Liver (tissue), 9 donors: ENCODE data around the gene RAB13. TPM values are rescaled to one million over a fixed set of nuclear protein-coding genes. Genes with fewer than 3 reads are reported as not detected.

Experiments used
- DNase-seq: peaks from one replicate; pipeline ENCODE4 v3.0.0-alpha.2; 2017; ENCODE audit warnings: low spot score
- H3K27ac ChIP-seq, 2 donors: one replicate each; pipeline ENCODE4 v1.7.0; 2013; ENCODE audit warnings: inconsistent platforms in 2 of 2, low read length in 2 of 2, control low read depth in 1 of 2, low read depth in 1 of 2, mild to moderate bottlenecking in 1 of 2
- H3K27me3 ChIP-seq, 4 donors: one replicate each; pipeline versions ENCODE4 v1.6.1 to v1.7.0; 2013; ENCODE audit warnings: low read length in 3 of 4, inconsistent platforms in 1 of 4, mild to moderate bottlenecking in 1 of 4, moderate library complexity in 1 of 4; ENCODE audit not compliant: control insufficient read depth in 4 of 4, insufficient read depth in 4 of 4
- H3K36me3 ChIP-seq, 4 donors: one replicate each; pipeline versions ENCODE4 v1.6.1 to v1.7.0; 2013; ENCODE audit warnings: low read length in 3 of 4, mild to moderate bottlenecking in 3 of 4, low read depth in 1 of 4, moderate library complexity in 1 of 4; ENCODE audit not compliant: control insufficient read depth in 4 of 4, insufficient read depth in 3 of 4
- H3K4me1 ChIP-seq, 4 donors: one replicate each; pipeline versions ENCODE4 v1.6.1 to v1.7.0; 2013; ENCODE audit warnings: low read length in 3 of 4, mild to moderate bottlenecking in 3 of 4, moderate library complexity in 1 of 4; ENCODE audit not compliant: control insufficient read depth in 4 of 4, insufficient read depth in 4 of 4
- H3K4me3 ChIP-seq, 3 donors: one replicate each; pipeline versions ENCODE4 v1.6.1 to v1.7.0; 2013; ENCODE audit warnings: low read length in 3 of 3, control low read depth in 1 of 3, low read depth in 1 of 3, mild to moderate bottlenecking in 1 of 3
- H3K9ac ChIP-seq, 2 donors: one replicate each; pipeline ENCODE4 v1.7.0; 2013; ENCODE audit warnings: low read length in 2 of 2, mild to moderate bottlenecking in 2 of 2, moderate library complexity in 2 of 2, control low read depth in 1 of 2, low read depth in 1 of 2
- H3K9me3 ChIP-seq, 4 donors: one replicate each; pipeline versions ENCODE4 v1.6.1 to v1.7.0; 2013; ENCODE audit warnings: low read length in 3 of 4; ENCODE audit not compliant: control insufficient read depth in 4 of 4
- EGR1 ChIP-seq, 2 donors: IDR thresholded peaks; 2 replicates each; pipeline ENCODE4 v1.6.1; 2016 to 2018; ENCODE audit warnings: antibody characterized with exemption in 2 of 2, low read depth in 2 of 2
- FOXA2 ChIP-seq: IDR thresholded peaks from 2 replicates; pipeline ENCODE4 v1.6.1; 2016; ENCODE audit warnings: antibody characterized with exemption
- GABPA ChIP-seq, 2 donors: IDR thresholded peaks in 1 of 2; conservative IDR thresholded peaks in 1 of 2; 2 replicates each; pipeline ENCODE4 v1.6.1; 2016; ENCODE audit warnings: antibody characterized with exemption in 2 of 2, mild to moderate bottlenecking in 1 of 2, moderate library complexity in 1 of 2
- HNF4A ChIP-seq, 2 donors: conservative IDR thresholded peaks; 2 replicates each; pipeline ENCODE4 v1.6.1; 2016; ENCODE audit warnings: antibody characterized with exemption in 2 of 2, mild to moderate bottlenecking in 2 of 2
- HNF4G ChIP-seq: IDR thresholded peaks from 2 replicates; pipeline ENCODE4 v1.6.1; 2016; ENCODE audit warnings: antibody characterized with exemption
- NR2F2 ChIP-seq: IDR thresholded peaks from 2 replicates; pipeline ENCODE4 v1.6.1; 2016; ENCODE audit warnings: antibody characterized with exemption
- RXRA ChIP-seq, 2 donors: IDR thresholded peaks; 2 replicates each; pipeline ENCODE4 v1.6.1; 2017 to 2018; ENCODE audit warnings: antibody characterized with exemption in 2 of 2, mild to moderate bottlenecking in 1 of 2
- SP1 ChIP-seq: IDR thresholded peaks from 2 replicates; pipeline ENCODE4 v1.6.1; 2018; ENCODE audit warnings: antibody characterized with exemption, mild to moderate bottlenecking
- TAF1 ChIP-seq: conservative IDR thresholded peaks from 2 replicates; pipeline ENCODE4 v1.6.1; 2016; ENCODE audit warnings: antibody characterized with exemption, mild to moderate bottlenecking
- WGBS: extraction: QIAGEN DNeasy Blood & Tissue Kit; methylation state at CpG from one replicate; pipeline ENCODE4 v1.1.7; 2013; 5-methylcytosine and 5-hydroxymethylcytosine counted together
- polyA plus RNA-seq, 2 donors: library from polyadenylated mRNA; stranded (reverse) in 1 of 2; unstranded in 1 of 2; fragments of 200-250 nt in 1 of 2; fragments of >200 nt in 1 of 2; fragmentation: Nextera tagmentation in 1 of 2; extraction: Ambion mirVana in 1 of 2; gene quantifications; one replicate each; pipeline versions ENCODE4 v1.2.1 to v1.2.3, GENCODE V29; 2013 to 2015
- total RNA-seq, 2 donors: library from RNA; depleted of rRNA; stranded (reverse); fragments of >200 nt; gene quantifications; one replicate each; pipeline ENCODE4 v1.2.3, GENCODE V29; 2014
- TF ChIP-seq, protein P1 (sequence below): IDR thresholded peaks from 2 replicates; pipeline ENCODE4 v1.6.1; 2016; ENCODE audit warnings: antibody characterized with exemption
- TF ChIP-seq, protein P2 (sequence below): IDR thresholded peaks from 2 replicates; pipeline ENCODE4 v1.6.1; 2016; ENCODE audit warnings: antibody characterized with exemption, mild to moderate bottlenecking
- TF ChIP-seq, protein P3 (sequence below): fragments of 150-350 bp; IDR thresholded peaks from 2 replicates; pipeline ENCODE4 v1.5.1; 2017; ENCODE audit warnings: improper control_type of control experiment, low read depth, low read length; ENCODE audit not compliant: missing input control
- TF ChIP-seq, protein P4 (sequence below): IDR thresholded peaks from 2 replicates; pipeline ENCODE4 v1.6.1; 2016; ENCODE audit warnings: antibody characterized with exemption
- donor health status: healthy.
- donor health status: healthy.
- donor health status: healthy.
- donor health status: healthy.
- donor health status: healthy.

The RAB13 gene
- total and polyA plus RNA-seq, 4 donors, result 18.0 to 72.9 (median 32.5) TPM

DNA sequence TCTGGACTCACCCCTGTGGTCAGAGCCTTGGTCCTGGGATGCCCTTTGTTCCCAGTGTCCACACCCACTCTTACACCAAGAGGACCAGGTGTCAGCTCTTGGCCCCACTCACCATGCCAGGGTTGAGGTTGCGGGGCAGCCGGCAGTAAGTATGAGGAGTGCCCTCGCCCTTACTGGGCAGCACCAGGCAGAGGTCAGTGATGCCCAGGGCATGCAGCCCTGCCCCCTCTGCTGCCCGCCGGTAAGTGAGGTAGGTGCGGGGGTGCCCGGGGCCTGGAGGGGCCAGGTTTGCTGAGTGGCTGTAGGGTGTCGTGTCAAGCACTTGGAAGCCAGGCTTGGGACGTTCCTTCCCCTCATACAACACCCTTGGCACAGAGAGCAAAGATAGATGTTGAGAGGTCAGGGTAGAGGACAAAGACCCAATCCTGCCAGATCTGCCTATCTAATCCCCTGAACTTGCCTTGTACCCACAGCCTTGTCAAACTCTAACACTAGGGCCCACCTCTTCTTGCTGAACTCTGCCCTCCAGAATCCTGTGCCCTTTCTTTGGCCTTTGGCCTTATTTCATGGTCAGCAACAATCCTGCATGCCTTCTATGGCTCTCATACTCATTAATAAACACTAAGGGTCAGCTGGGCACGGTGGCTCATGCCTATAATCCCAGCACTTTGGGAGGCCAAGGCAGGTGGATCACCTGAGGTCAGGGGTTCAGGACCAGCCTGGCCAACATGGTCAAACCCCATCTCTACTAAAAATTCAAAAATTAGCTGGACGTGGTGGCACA lies 43.2 kb downstream of the RAB13 start:
- WGBS, result 76% methylated on average over 11 of the region's 11 CpGs
- peaks cover 14 to 38% (median 24%) of the 10 kb centered on the region in 4 donors for H3K4me1 ChIP-seq
- no peaks in the 10 kb centered on the region for H3K27me3 ChIP-seq
- DNase-seq, result no peak
- no peak overlapping the region for H3K4me3 ChIP-seq
- TF ChIP-seq TAF1 (no peak), SP1 (peak; percentile 64), EGR1 (IDR thresholded peaks at IDR 0.05; ENCODE audit: low read depth in 2 of 2) (no peak), HNF4G (no peak), FOXA2 (no peak), NR2F2 (peak; percentile 59), HNF4A (conservative IDR thresholded peaks at IDR 0.05) (peak; percentile 58 to 59), RXRA (IDR thresholded peaks at IDR 0.05) (peak; percentile 76 to 81), GABPA (IDR thresholded peaks at IDR 0.05 in 1 of 2, conservative IDR thresholded peaks at IDR 0.05 in 1 of 2) (no peak)
- TF ChIP-seq, protein P1, sequence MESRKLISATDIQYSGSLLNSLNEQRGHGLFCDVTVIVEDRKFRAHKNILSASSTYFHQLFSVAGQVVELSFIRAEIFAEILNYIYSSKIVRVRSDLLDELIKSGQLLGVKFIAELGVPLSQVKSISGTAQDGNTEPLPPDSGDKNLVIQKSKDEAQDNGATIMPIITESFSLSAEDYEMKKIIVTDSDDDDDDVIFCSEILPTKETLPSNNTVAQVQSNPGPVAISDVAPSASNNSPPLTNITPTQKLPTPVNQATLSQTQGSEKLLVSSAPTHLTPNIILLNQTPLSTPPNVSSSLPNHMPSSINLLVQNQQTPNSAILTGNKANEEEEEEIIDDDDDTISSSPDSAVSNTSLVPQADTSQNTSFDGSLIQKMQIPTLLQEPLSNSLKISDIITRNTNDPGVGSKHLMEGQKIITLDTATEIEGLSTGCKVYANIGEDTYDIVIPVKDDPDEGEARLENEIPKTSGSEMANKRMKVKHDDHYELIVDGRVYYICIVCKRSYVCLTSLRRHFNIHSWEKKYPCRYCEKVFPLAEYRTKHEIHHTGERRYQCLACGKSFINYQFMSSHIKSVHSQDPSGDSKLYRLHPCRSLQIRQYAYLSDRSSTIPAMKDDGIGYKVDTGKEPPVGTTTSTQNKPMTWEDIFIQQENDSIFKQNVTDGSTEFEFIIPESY, result no peak
- TF ChIP-seq, protein P2, sequence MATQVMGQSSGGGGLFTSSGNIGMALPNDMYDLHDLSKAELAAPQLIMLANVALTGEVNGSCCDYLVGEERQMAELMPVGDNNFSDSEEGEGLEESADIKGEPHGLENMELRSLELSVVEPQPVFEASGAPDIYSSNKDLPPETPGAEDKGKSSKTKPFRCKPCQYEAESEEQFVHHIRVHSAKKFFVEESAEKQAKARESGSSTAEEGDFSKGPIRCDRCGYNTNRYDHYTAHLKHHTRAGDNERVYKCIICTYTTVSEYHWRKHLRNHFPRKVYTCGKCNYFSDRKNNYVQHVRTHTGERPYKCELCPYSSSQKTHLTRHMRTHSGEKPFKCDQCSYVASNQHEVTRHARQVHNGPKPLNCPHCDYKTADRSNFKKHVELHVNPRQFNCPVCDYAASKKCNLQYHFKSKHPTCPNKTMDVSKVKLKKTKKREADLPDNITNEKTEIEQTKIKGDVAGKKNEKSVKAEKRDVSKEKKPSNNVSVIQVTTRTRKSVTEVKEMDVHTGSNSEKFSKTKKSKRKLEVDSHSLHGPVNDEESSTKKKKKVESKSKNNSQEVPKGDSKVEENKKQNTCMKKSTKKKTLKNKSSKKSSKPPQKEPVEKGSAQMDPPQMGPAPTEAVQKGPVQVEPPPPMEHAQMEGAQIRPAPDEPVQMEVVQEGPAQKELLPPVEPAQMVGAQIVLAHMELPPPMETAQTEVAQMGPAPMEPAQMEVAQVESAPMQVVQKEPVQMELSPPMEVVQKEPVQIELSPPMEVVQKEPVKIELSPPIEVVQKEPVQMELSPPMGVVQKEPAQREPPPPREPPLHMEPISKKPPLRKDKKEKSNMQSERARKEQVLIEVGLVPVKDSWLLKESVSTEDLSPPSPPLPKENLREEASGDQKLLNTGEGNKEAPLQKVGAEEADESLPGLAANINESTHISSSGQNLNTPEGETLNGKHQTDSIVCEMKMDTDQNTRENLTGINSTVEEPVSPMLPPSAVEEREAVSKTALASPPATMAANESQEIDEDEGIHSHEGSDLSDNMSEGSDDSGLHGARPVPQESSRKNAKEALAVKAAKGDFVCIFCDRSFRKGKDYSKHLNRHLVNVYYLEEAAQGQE, result no peak
- TF ChIP-seq, protein P3, sequence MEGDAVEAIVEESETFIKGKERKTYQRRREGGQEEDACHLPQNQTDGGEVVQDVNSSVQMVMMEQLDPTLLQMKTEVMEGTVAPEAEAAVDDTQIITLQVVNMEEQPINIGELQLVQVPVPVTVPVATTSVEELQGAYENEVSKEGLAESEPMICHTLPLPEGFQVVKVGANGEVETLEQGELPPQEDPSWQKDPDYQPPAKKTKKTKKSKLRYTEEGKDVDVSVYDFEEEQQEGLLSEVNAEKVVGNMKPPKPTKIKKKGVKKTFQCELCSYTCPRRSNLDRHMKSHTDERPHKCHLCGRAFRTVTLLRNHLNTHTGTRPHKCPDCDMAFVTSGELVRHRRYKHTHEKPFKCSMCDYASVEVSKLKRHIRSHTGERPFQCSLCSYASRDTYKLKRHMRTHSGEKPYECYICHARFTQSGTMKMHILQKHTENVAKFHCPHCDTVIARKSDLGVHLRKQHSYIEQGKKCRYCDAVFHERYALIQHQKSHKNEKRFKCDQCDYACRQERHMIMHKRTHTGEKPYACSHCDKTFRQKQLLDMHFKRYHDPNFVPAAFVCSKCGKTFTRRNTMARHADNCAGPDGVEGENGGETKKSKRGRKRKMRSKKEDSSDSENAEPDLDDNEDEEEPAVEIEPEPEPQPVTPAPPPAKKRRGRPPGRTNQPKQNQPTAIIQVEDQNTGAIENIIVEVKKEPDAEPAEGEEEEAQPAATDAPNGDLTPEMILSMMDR, result no peak
- TF ChIP-seq, protein P4, sequence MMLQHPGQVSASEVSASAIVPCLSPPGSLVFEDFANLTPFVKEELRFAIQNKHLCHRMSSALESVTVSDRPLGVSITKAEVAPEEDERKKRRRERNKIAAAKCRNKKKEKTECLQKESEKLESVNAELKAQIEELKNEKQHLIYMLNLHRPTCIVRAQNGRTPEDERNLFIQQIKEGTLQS, result no peak
- no peak overlapping the region for H3K27ac ChIP-seq
- H3K9ac ChIP-seq, result no peak overlapping the region
- H3K9me3 ChIP-seq, result no peaks in the 10 kb centered on the region
- H3K36me3 ChIP-seq, result peaks cover 0 to 33% (median 13%) of the 10 kb centered on the region in 4 donors
